ENCODE results near the gene NSMCE3. TPM values are rescaled to one million over a fixed set of nuclear protein-coding genes. Genes with fewer than 3 reads are reported as not detected.
"Not testable (repeated sequence)": the region's sequence is repeated elsewhere in the genome, so short reads cannot be mapped to it uniquely, and the experiment has no call there.

The NSMCE3 gene
- total RNA-seq, 1 donor from 2014 or later, result 9.2 TPM

DNA sequence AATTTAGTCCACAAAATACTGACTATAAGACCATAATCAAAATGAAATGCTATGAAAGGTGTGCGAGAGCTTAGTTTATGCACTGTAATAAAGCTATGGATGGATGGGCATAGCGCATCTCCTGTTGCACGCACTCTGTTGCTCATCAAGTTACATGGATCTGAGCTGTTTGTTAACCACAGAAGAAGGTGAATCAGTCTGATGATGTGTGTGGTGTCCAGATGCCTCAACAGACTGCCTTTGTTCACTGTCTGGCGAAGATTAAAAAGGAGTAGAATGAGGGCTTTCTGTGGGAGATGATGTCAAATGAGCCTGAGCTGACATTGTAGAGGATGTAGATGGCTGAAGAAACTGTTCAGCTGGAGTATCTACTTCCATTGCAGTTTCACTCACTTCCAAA is 36.1 kb downstream of the NSMCE3 start:
- Mint-ChIP-seq H3K27me3 (ENCODE audit: low read depth) (peaks cover 18% of the 10 kb centered on the region), H3K27ac (ENCODE audit: unreplicated experiment) (no peak overlapping the region), H3K36me3 (ENCODE audit: low read depth) (peaks cover 2% of the 10 kb centered on the region), H3K9me3 (ENCODE audit: low read depth) (peaks cover 21% of the 10 kb centered on the region), H3K4me1 (ENCODE audit: low read depth) (no peaks in the 10 kb centered on the region), H3K4me3 (ENCODE audit: unreplicated experiment) (no peak overlapping the region)
- DNase-seq (ENCODE audit: low spot score), result no peak
- TF ChIP-seq, protein P1, sequence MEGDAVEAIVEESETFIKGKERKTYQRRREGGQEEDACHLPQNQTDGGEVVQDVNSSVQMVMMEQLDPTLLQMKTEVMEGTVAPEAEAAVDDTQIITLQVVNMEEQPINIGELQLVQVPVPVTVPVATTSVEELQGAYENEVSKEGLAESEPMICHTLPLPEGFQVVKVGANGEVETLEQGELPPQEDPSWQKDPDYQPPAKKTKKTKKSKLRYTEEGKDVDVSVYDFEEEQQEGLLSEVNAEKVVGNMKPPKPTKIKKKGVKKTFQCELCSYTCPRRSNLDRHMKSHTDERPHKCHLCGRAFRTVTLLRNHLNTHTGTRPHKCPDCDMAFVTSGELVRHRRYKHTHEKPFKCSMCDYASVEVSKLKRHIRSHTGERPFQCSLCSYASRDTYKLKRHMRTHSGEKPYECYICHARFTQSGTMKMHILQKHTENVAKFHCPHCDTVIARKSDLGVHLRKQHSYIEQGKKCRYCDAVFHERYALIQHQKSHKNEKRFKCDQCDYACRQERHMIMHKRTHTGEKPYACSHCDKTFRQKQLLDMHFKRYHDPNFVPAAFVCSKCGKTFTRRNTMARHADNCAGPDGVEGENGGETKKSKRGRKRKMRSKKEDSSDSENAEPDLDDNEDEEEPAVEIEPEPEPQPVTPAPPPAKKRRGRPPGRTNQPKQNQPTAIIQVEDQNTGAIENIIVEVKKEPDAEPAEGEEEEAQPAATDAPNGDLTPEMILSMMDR (IDR thresholded peaks at IDR 0.05), result no peak

DNA sequence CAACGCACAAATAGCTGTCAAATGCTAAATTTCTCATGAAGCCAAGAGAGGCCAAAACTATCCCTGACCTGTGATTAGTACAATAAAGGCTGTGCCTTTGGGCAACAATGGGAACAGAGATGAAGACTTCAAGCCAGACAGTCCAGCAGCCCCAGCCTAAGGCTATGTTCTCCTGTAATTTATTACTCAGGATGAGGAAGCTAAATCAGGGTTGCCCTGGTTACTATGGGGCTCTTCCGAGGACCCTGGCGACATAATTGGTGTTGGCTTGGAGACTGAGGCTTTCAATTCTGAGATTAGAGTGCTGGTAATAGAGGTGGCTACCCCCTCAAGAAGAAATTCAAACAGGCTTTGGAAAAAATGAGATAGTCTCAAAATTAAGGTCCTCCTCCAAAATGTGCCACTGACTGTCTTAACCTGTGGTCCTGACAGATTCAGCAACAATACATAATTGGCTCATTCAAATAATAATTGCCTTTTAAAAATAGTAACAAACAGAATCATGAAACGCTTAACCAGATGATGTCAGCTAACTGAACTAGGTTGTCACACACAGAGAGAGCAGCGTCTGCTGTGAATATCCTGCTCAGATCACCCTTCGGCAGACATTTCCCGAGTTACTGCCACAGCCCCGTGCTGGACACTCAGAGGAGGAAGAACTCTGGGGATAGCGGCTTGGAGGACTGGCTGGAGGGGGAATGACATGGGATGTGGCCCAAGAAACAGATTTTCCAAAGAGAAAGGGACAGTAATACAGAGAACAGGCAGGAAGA is 43.0 kb downstream of the NSMCE3 start:
- DNase-seq (ENCODE audit: low spot score), result no peak
- TF ChIP-seq, protein P1 (IDR thresholded peaks at IDR 0.05), result no peak
- Mint-ChIP-seq H3K9me3 (ENCODE audit: low read depth) (no peaks in the 10 kb centered on the region), H3K4me3 (ENCODE audit: unreplicated experiment) (no peak overlapping the region), H3K27me3 (ENCODE audit: low read depth) (peaks cover 17% of the 10 kb centered on the region), H3K4me1 (ENCODE audit: low read depth) (no peaks in the 10 kb centered on the region), H3K27ac (ENCODE audit: unreplicated experiment) (no peak overlapping the region), H3K36me3 (ENCODE audit: low read depth) (no peaks in the 10 kb centered on the region)

DNA sequence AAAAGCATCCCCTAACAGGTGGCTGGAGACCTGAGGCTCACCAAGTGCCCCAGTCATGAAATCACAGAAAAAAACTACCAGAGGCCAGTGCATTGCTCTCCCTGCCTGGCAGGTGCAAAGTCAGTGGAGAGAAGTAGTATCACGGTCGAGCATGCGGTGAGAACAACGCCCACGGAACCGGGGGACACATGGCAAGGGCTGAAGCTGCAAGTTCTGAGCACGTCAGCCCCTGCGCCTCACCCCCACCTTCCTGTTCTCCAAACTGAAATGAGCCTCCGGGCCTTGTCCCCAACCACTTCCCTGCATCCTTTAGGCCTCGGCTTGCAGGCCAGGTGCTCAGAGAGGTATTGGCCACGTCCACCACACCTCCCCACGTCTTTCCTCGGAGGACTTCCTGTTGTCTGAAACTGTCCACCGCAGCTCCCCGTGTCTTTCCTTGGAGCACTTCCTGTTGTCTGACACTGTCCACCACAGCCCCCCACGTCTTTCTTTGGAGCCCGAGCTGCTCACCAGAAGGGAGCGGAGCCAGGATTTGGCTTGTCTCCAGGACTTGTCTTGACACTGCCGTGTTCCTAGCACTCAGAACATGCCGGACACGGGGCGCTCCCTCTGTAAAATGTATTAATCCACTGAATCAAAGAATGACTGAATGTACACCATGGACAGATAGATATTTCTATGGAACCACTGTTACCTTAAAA is 43.9 kb downstream of the NSMCE3 start:
- TF ChIP-seq, protein P1 (IDR thresholded peaks at IDR 0.05), result no peak
- H3K27ac Mint-ChIP-seq (ENCODE audit: unreplicated experiment), result no peak overlapping the region

DNA sequence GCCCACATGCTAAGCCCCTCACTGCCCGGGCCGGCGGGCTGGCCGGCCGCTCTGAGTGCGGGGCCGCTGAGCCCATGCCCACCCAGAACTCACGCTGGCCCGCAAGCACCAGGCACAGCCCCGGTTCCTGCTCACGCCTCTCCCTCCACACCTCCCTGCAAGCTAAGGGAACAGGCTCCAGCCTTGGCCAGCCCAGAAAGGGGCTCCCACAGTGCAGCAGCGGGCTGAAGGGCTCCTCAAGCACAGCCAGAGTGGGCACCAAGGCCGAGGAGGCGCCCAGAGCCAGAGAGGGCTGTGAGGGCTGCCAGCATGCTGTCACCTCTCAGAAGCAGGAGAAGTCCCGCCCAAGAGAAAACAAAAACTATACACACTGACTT is 44.6 kb downstream of the NSMCE3 start:
- not testable (repeated sequence) for H3K4me1 Mint-ChIP-seq (ENCODE audit: low read depth); DNase-seq (ENCODE audit: low spot score); H3K27ac Mint-ChIP-seq (ENCODE audit: unreplicated experiment); H3K9me3 Mint-ChIP-seq (ENCODE audit: low read depth); H3K36me3 Mint-ChIP-seq (ENCODE audit: low read depth); H3K4me3 Mint-ChIP-seq (ENCODE audit: unreplicated experiment)
- H3K27me3 Mint-ChIP-seq (ENCODE audit: low read depth), result peaks cover 16% of the 10 kb centered on the region

More for the DNA sequence above, 43.9 kb downstream of the NSMCE3 start:
- H3K4me3 Mint-ChIP-seq (ENCODE audit: unreplicated experiment), result no peak overlapping the region
- no peaks in the 10 kb centered on the region for H3K4me1 Mint-ChIP-seq (ENCODE audit: low read depth)
- H3K9me3 Mint-ChIP-seq (ENCODE audit: low read depth), result no peaks in the 10 kb centered on the region
- peaks cover 17% of the 10 kb centered on the region for H3K27me3 Mint-ChIP-seq (ENCODE audit: low read depth)
- no peak for DNase-seq (ENCODE audit: low spot score)
- no peaks in the 10 kb centered on the region for H3K36me3 Mint-ChIP-seq (ENCODE audit: low read depth)

DNA sequence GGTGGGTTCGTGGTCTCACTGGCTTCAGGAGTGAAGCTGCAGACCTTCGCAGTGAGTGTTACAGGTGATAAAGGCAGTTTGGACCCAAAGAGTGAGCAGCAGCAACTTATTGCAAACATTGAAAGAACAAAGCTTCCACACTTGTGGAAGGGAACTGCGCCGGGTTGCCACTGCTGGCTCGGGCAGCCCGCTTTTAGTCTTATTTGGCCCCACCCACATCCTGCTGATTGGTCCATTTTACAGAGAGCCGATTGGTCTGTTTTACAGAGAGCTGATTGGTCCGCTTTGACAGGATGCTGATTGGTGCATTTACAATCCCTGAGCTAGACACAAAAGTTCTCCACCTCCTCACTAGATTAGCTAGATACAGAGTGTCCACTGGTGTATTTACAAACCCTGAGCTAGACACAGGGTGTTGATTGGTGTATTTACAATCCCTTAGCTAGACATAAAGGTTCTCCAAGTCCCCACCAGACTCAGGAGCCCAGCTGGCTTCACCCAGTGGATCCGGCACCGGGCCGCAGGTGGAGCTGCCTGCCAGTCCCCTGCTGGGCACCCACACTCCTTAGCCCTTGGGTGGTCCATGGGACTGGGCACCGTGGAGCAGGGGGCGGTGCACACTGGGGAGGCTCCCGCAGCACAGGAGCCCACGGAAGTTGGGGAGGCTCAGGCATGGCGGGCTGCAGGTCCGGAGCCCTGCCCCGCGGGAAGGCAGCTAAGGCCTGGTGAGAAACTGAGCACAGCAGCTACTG is 45.2 kb downstream of the NSMCE3 start:
- not testable (repeated sequence) for H3K4me1 Mint-ChIP-seq (ENCODE audit: low read depth); H3K9me3 Mint-ChIP-seq (ENCODE audit: low read depth); H3K36me3 Mint-ChIP-seq (ENCODE audit: low read depth); DNase-seq (ENCODE audit: low spot score); H3K27ac Mint-ChIP-seq (ENCODE audit: unreplicated experiment); H3K4me3 Mint-ChIP-seq (ENCODE audit: unreplicated experiment)
- peaks cover 11% of the 10 kb centered on the region for H3K27me3 Mint-ChIP-seq (ENCODE audit: low read depth)

DNA sequence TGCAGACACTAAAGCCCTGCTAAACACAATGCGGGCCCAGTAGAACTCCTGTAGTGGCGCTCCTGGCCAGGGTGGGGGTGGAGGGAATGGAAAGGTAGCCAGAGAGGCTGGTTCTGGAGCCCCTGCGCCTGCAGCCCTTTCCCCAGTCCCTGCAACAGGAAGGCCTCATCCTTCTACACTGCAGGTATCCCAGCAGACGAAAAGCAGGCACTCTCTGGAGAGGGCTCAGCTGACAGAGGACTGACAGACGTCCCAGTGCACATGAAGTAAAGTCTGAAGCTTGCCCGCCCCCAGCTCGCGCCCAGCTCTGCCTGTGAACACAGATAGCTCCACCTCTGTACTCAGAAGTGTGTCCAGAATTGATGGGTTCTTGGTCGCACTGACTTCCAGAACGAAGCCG is 46.0 kb downstream of the NSMCE3 start:
- DNase-seq (ENCODE audit: low spot score), result no peak
- H3K27ac Mint-ChIP-seq (ENCODE audit: unreplicated experiment), result no peak overlapping the region

More for the DNA sequence above, 46.0 kb downstream of the NSMCE3 start:
- TF ChIP-seq, protein P1 (IDR thresholded peaks at IDR 0.05), result no peak
- H3K27me3 Mint-ChIP-seq (ENCODE audit: low read depth), result peaks cover 8% of the 10 kb centered on the region
- H3K4me3 Mint-ChIP-seq (ENCODE audit: unreplicated experiment), result no peak overlapping the region
- H3K4me1 Mint-ChIP-seq (ENCODE audit: low read depth), result no peaks in the 10 kb centered on the region
- H3K36me3 Mint-ChIP-seq (ENCODE audit: low read depth), result no peaks in the 10 kb centered on the region
- no peaks in the 10 kb centered on the region for H3K9me3 Mint-ChIP-seq (ENCODE audit: low read depth)

Data from chondrocyte (in vitro differentiated cells).